GM12864 (cell line): ENCODE measurements around the gene NKIRAS2.

ENCODE experiments used
- DNase-seq: peaks from one replicate; pipeline ENCODE4 v3.0.0-alpha.2; 2011; ENCODE audit warnings: low read depth
- H3K4me3 ChIP-seq: 2 replicates; pipeline ENCODE4 v1.5.1; 2011; ENCODE audit warnings: mild to moderate bottlenecking, low read depth, low read length, control low read depth
- CTCF ChIP-seq: IDR thresholded peaks from 2 replicates; pipeline ENCODE4 v1.5.1; 2011; ENCODE audit warnings: low read depth, mild to moderate bottlenecking, moderate library complexity, low read length, control low read depth, inconsistent platforms; ENCODE audit errors: missing control alignments

The NKIRAS2 gene

GRCh38 chr17:42049834-42050392 lies 30.0 kb downstream of the NKIRAS2 start:
- TF ChIP-seq CTCF, result no peak
- DNase-seq, result no peak
- H3K4me3 ChIP-seq, result peak overlapping the region; percentile 34

GRCh38 chr17:42050393-42051012 lies 30.6 kb downstream of the NKIRAS2 start, which contains the start of gene C17orf113:
Gene C17orf113, minus strand, starts transcription at chr17:42050601. Its CDS starts 7,225 bp downstream, at chr17:42043376.
- DNase-seq, result no peak
- peak within 1 kb of the TSS; percentile 34 for H3K4me3 ChIP-seq

GRCh38 chr17:42051013-42051400 lies 31.1 kb downstream of the NKIRAS2 start:
- DNase-seq, result no peak
- no peak for TF ChIP-seq CTCF
- no peak overlapping the region for H3K4me3 ChIP-seq

More at GRCh38 chr17:42050393-42051012, 30.6 kb downstream of the NKIRAS2 start, which contains the start of gene C17orf113:
- peak; percentile 38 for TF ChIP-seq CTCF

GRCh38 chr17:42051645-42052044 lies 31.8 kb downstream of the NKIRAS2 start:
- H3K4me3 ChIP-seq, result no peak overlapping the region
- TF ChIP-seq CTCF, result no peak
- DNase-seq, result no peak

- no peak overlapping the region for H3K4me3 ChIP-seq
- no peak for DNase-seq
- TF ChIP-seq CTCF, result no peak
These were observed 32.5 kb downstream of the NKIRAS2 start for GRCh38 chr17:42052346-42052877.

GRCh38 chr17:42053731-42054500 lies 34.0 kb downstream of the NKIRAS2 start:
- no peak for DNase-seq
- H3K4me3 ChIP-seq, result no peak overlapping the region

More at GRCh38 chr17:42053731-42054500, 34.0 kb downstream of the NKIRAS2 start:
- TF ChIP-seq CTCF, result no peak
